Measurements from ENCODE around the gene STAP2. TPM values are rescaled to one million over a fixed set of nuclear protein-coding genes. Genes with fewer than 3 reads are reported as not detected.

The STAP2 gene
- total RNA-seq, 1 donor from 2014 or later, result 4.1 TPM

DNA sequence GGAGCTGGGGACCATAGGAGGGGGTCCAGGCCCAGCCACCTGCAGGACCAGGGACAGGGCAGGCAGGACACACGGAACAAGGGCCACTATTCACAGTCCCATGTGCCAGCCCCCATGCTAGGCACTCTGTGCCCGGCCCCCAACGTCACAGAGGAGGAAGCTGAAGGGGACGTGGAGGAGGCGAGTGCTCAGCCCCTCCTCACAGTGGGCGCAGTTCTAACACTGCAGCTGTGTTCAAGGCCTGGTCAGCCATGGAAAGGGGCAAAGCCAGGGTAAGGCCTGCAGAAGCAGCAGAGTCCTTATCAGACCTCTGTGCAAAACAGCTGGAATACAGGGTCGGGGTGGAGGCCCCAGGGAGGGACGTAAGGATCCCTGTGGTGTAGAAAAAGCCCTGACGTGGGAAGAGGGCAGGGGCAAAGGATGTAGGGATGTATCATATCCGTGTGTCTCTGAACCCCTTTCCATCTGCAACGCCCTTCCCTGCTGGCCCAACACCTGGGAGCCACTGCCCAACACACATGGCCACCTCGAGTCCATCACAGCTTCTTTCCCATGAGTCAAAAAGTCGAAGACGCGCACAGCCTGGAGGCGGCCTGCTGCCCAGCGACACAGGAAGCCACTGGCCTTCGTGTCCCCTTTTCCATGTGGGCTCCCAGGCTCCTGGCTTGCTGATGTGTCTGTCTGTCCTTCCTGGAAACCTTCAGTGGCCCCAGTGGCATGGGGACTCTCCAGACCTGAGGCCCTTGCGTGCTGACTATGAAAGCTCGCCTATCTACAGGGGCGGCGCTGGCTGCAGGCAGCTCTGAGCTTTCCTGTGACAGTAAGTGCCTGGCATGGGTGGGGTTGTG, 33.8 kb upstream of the STAP2 start:
- Mint-ChIP-seq H3K27ac (ENCODE audit: unreplicated experiment) (no peak overlapping the region), H3K27me3 (ENCODE audit: low read depth) (peaks cover 4% of the 10 kb centered on the region), H3K9me3 (no peaks in the 10 kb centered on the region), H3K4me3 (no peak overlapping the region), H3K4me1 (peaks cover 37% of the 10 kb centered on the region), H3K36me3 (ENCODE audit: low read depth) (no peaks in the 10 kb centered on the region)
- TF ChIP-seq, protein P1, sequence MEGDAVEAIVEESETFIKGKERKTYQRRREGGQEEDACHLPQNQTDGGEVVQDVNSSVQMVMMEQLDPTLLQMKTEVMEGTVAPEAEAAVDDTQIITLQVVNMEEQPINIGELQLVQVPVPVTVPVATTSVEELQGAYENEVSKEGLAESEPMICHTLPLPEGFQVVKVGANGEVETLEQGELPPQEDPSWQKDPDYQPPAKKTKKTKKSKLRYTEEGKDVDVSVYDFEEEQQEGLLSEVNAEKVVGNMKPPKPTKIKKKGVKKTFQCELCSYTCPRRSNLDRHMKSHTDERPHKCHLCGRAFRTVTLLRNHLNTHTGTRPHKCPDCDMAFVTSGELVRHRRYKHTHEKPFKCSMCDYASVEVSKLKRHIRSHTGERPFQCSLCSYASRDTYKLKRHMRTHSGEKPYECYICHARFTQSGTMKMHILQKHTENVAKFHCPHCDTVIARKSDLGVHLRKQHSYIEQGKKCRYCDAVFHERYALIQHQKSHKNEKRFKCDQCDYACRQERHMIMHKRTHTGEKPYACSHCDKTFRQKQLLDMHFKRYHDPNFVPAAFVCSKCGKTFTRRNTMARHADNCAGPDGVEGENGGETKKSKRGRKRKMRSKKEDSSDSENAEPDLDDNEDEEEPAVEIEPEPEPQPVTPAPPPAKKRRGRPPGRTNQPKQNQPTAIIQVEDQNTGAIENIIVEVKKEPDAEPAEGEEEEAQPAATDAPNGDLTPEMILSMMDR (conservative IDR thresholded peaks at IDR 0.05), result no peak
- no peak for DNase-seq (ENCODE audit: low read depth, low spot score)

DNA sequence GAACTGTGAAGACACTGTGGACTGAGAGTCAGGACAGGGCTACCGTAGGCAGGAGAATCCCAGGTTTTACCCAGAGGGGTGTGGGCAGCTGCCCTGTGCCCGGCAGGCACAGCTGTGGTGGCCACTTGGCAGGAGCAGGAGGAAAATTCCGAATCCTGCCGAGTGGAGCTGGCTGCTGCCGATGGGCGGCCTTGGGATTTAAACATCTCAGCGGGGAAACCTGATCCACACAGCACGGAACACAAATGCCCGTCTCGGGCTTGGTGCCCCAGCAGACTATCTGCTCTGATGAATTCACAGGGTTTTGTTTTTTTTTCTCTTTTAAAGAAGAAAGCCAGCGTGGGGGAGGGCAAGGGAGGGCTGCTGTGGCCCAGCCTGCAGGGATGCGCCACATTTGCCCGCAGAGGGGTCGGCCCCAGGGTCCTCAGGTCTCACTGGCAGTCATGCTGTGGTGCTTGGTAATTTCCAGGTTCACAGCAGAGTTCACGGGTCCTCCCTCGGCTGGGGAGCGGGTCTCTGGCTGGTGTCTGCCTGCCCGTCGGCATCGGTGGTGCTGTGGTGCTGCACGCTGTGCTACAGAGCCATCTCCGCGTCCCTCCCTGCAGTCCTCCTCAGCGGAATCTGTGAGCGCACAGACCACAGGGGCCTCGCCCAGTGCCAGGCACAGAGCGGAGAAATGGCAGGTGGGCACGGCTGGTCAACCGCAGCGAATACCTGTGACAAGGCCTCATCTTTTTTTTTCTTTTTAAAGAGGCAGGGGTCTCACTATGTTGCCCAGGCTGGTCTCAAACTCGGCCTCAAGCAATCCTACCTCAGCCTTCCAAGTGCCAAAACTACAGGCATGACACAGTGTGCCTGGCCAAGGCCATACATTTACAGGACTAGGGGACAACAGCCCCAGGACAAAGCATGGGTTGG, 32.9 kb upstream of the STAP2 start:
- DNase-seq (ENCODE audit: low read depth, low spot score), result no peak
- Mint-ChIP-seq H3K4me3 (peak overlapping the region; percentile 49), H3K27ac (ENCODE audit: unreplicated experiment) (no peak overlapping the region), H3K4me1 (peaks cover 35% of the 10 kb centered on the region), H3K9me3 (no peaks in the 10 kb centered on the region), H3K27me3 (ENCODE audit: low read depth) (peaks cover 4% of the 10 kb centered on the region), H3K36me3 (ENCODE audit: low read depth) (no peaks in the 10 kb centered on the region)
- TF ChIP-seq, protein P1 (conservative IDR thresholded peaks at IDR 0.05), result no peak

DNA sequence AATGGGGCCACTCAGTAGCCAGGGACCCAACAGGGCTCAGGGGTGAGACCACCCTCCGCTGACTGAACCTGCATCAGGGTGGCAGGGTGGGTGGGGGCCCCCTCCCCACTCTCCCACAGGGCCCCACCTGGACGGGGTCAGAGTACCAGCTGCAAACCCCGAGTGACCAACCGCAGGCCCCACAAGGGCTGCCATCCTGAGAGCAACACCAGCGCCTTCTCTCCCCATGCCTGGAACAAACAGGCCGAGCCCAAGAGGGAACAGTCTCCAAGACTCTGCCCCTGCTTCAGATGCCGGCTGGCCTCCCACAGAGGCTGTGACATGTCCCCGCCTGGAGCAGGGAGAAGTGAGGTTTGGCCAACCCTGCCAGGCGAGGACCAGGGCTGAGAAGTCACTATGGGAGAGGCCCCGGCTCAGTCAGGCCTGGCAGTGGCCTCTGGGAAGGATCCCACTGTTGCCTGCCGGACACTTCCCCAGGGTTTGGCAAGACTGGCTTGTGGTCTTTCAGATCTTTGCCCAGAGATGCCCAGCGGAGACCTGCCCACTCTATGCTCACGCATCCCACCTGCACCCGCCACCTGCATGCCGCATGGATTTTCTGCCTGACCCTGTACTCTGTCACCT, 31.9 kb upstream of the STAP2 start:
- no peaks in the 10 kb centered on the region for H3K36me3 Mint-ChIP-seq (ENCODE audit: low read depth)
- TF ChIP-seq, protein P1 (conservative IDR thresholded peaks at IDR 0.05), result no peak
- no peak for DNase-seq (ENCODE audit: low read depth, low spot score)
- H3K27ac Mint-ChIP-seq (ENCODE audit: unreplicated experiment), result no peak overlapping the region
- peaks cover 25% of the 10 kb centered on the region for H3K4me1 Mint-ChIP-seq
- peaks cover 4% of the 10 kb centered on the region for H3K27me3 Mint-ChIP-seq (ENCODE audit: low read depth)
- H3K9me3 Mint-ChIP-seq, result no peaks in the 10 kb centered on the region
- peak overlapping the region; percentile 49 for H3K4me3 Mint-ChIP-seq

- H3K36me3 Mint-ChIP-seq (ENCODE audit: low read depth), result no peaks in the 10 kb centered on the region
- TF ChIP-seq, protein P1 (conservative IDR thresholded peaks at IDR 0.05), result peak; percentile 50
- DNase-seq (ENCODE audit: low read depth, low spot score), result peak; percentile 36
- peak overlapping the region; percentile 49 for H3K4me3 Mint-ChIP-seq
- H3K9me3 Mint-ChIP-seq, result no peaks in the 10 kb centered on the region
- H3K27me3 Mint-ChIP-seq (ENCODE audit: low read depth), result peaks cover 4% of the 10 kb centered on the region
- H3K4me1 Mint-ChIP-seq, result peaks cover 23% of the 10 kb centered on the region
- no peak overlapping the region for H3K27ac Mint-ChIP-seq (ENCODE audit: unreplicated experiment)
Measured at GRCh38 chr19:4369888-4370260, 31.2 kb upstream of the STAP2 start.

- peaks cover 23% of the 10 kb centered on the region for H3K4me1 Mint-ChIP-seq
- H3K9me3 Mint-ChIP-seq, result no peaks in the 10 kb centered on the region
- TF ChIP-seq, protein P1 (conservative IDR thresholded peaks at IDR 0.05), result no peak
- H3K36me3 Mint-ChIP-seq (ENCODE audit: low read depth), result no peaks in the 10 kb centered on the region
- peaks cover 4% of the 10 kb centered on the region for H3K27me3 Mint-ChIP-seq (ENCODE audit: low read depth)
- no peak overlapping the region for H3K27ac Mint-ChIP-seq (ENCODE audit: unreplicated experiment)
- no peak for DNase-seq (ENCODE audit: low read depth, low spot score)
- H3K4me3 Mint-ChIP-seq, result peak overlapping the region; percentile 49
Measured at GRCh38 chr19:4369109-4369887, 30.7 kb upstream of the STAP2 start.
